GM18519 (cell line): ENCODE measurements around the gene ZNF605.
"Not testable (repeated sequence)": the region's sequence is repeated elsewhere in the genome, so short reads cannot be mapped to it uniquely, and the experiment has no call there.

ENCODE experiments used
- ATAC-seq: cut with Tn5 transposase; IDR thresholded peaks from one replicate; pipeline ENCODE4 v1.9.1; 2021; ENCODE audit warnings: mild to moderate bottlenecking, moderate library complexity; ENCODE audit not compliant: unreplicated experiment, low FRiP score

The ZNF605 gene

DNA sequence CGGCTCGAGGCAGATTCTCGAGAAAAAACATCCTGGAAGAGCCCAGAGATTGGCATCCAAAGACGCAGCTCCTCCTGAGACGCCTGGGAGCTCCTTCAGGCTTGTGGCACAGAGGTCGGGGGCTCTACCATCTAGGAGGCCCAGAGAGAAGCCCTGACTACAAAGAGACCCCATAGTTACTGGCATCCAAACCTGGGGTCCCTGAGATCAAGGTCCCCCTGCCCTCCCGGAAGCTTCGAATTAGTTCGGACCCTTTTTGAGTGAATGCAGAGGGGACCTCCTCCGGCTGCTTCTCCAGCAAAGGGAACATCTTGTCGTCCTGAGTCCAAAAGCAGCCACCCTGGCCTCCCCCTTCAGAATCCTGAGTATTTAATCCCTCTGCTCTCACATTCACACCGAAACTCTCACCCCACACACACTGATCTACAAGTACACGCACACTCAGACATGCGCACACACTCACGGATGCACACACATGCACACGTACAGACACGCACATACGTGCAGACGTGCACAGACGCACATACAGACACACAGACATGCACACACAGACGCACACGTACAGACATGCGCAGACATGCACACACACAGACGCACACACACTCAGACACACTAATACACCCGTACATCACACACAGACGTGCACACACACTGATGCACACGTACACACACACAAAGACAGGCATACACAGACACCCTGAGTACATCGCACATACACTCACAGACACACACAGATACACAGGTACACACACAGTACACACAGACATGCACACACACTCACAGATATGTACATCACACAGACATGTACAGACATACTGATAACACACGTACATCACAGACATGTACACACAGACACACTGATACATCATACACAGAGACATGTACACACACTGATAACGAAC lies 5.9 kb downstream of the ZNF605 start:
- ATAC-seq, result no peak

GRCh38 chr12:132948146-132949066 lies 7.7 kb downstream of the ZNF605 start:
- no peak for ATAC-seq

- no peak for ATAC-seq
These were observed 9.8 kb downstream of the ZNF605 start for GRCh38 chr12:132946246-132946820.

- no peak for ATAC-seq
These were observed 10.3 kb downstream of the ZNF605 start for GRCh38 chr12:132945806-132946205.

DNA sequence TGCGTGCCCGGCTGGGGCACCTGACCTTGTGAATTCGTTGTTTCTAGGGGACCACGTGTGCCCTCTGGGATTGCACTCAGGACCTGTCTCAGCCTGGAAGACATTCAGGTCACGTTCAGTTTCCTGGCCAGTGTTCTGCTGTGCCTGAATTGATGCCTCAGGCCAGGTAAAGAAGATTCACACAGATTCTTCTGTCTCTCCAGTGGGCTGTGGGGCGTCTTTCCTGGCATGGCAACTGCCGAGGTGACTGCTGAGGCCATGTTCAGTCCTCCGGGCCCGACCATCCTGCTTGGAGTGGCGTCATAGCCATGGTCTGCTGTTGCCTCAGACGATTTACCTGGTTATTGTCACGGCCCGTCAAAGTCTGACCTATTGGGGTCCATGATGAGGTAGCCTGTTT lies 13.5 kb downstream of the ZNF605 start:
- no peak for ATAC-seq

DNA sequence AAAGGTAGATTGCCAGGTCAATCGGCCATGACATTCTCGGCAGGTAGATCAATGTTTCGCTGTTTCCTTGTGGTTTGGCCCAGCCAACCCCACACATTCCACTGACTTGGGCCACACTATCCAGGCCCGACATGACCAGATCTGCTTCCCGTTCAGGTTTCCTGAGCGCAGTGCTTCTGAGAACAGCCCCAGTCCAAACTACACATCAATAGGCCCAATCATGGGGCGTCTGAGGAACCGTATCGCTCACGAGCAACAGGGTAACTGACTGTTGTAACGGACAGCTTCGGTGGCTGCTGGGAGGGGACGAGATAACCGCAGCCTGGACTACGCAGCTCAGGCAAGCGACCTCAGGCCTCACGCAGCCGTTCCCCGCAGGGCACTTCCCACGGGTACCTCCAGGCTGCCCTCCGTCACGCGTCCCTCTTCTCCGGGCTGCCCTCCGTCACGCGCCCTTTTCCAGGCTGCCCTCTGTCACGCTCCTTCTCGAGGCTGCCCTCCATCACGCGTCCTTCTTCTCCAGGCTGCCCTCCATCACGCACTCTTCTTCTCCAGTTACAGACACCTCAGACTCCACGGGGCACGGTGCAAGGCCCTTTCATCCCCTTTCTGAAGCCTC lies 14.7 kb downstream of the ZNF605 start:
- ATAC-seq, result no peak

DNA sequence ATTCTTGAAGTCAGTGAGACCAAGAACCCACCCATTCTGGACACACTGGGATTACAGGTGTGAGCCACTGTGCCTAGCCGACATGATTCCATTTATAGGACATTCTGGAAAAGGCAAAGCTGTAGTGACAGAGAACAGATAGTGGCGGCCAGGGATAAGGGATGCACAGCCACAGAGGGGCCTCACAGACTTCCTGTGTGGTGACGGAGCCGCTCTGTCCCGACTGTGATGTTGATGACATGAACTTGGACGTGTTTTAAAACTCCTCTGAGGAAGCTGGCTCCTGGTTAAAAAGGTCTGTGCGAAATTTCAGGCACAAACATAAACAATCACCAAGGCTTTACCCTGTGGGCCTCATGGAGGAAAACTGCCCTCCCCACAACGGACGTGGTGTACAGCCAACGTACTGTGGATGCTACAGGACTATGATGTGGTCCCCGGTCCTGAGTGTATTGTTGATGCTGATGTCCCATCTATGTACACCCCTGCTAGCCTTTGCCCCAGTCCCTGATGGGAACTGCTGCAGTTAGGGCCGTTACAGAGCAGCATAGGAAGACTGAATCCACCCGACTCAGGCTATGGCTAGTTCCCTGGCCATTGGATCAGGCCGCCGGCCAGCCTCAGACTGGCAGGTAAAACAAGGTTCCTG lies 15.9 kb downstream of the ZNF605 start:
- no peak for ATAC-seq

DNA sequence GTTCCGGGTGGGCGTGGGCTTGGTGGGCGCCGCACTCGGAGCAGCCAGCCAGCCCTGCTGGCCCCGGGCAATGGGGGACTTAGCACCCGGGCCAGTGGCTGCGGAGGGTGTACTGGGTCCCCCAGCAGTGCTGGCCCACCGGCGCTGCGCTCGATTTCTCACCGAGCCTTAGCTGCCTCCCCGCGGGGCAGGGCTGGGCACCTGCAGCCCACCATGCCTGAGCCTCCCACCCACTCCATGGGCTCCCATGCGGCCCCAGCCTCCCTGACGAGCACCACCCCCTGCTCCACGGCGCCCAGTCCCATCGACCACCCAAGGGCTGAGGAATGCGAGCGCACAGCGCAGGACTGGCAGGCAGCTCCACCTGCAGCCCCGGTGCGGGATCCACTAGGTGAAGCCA lies 17.3 kb downstream of the ZNF605 start:
- ATAC-seq, result not testable (repeated sequence)

DNA sequence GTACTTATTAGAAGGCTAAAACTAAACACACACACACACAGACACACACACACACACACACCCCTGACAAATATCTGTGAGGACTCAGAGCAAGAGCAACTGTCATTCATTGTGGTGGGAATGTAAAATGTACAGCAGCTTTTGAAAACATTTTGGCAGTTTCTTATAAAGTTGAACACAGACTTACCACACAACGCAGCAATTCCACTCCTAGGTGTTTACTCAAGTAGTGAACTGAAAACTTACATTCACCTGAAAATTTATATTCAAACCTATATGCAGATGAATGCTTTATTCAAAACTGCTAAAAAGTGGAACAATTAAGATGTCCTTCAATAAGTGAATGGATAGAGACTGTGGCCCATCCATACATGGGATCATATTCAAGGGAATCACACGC lies 18.6 kb downstream of the ZNF605 start:
- no peak for ATAC-seq

DNA sequence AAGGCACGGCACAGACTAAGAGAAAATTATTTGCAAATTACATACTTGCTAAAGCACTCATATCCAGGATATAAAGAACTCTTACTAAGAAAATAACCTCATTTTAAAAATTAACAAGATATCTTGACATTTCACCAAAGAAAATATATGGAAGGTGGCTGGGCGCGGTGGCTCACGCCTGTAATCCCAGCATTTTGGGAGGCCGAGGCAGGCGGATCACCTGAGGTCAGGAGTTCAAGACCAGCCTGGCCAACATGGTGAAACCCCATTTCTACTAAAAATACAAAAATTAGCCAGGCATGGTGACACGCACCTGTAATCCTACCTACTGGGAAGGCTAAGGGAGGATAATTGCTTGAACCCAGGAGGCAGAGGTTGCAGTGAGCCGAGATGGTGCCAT lies 19.2 kb downstream of the ZNF605 start:
- not testable (repeated sequence) for ATAC-seq

- ATAC-seq, result no peak
These were observed 19.9 kb downstream of the ZNF605 start for GRCh38 chr12:132936163-132936562.

GRCh38 chr12:132926415-132926833 lies 29.7 kb downstream of the ZNF605 start:
- no peak for ATAC-seq

DNA sequence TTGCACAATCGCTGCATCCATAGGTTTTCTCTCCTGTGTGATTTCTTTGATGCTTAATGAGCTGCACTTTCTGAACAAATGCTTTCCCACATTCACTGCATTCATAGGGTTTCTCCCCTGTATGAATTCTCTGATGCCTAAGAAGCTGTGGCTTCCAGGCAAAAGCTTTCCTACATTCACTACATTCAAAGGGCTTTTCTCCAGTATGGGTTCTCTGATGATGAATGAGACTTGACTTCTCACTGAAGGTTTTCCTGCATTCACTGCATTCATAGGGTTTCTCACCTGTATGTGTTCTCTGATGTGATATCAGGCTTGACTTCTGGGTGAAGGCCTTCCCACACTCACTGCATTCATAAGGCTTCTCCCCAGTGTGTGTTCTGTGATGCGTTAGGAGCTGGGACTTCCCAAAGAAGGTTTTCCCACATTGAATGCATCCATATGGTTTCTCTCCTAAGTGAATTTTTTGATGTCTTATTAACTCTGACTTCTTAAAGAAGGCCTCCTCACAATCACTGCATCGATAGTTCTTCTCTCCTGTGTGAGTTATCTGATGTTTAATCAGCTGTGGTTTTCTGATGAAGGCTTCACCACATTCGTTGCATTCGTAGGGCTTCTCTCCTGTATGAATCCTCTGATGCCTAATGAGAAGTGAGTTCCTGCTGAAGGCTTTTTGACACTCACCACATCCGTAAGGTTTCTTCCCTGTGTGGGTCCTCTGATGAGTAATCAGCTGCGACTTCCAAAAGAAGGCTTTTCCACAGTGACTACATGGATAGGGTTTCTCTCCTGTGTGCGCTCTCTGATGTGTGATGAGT lies 30.3 kb downstream of the ZNF605 start:
- no peak for ATAC-seq

GRCh38 chr12:132924356-132924755 lies 31.8 kb downstream of the ZNF605 start:
- ATAC-seq, result no peak

- no peak for ATAC-seq
These were observed 32.7 kb downstream of the ZNF605 start for GRCh38 chr12:132923356-132923909.

DNA sequence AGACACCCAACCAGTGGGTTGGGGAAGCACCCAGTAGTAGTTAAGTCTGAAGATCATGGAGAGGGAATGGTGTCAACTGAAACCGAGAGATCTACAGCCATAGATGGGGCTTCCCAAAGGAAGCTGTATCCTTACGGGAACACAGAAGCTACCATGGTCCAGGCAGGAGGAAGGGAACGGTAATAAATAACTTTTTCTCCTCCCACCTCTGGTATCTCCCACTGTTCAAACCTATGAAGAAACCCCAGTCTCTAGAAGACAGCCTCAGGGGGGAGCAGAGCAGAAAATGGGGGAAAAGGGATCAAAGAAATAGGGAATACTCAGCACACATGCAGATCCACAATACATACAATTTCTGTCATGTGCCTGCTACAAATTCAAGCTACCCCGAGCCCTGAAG lies 33.4 kb downstream of the ZNF605 start:
- no peak for ATAC-seq

GRCh38 chr12:132921685-132922084 lies 34.4 kb downstream of the ZNF605 start:
- ATAC-seq, result no peak

DNA sequence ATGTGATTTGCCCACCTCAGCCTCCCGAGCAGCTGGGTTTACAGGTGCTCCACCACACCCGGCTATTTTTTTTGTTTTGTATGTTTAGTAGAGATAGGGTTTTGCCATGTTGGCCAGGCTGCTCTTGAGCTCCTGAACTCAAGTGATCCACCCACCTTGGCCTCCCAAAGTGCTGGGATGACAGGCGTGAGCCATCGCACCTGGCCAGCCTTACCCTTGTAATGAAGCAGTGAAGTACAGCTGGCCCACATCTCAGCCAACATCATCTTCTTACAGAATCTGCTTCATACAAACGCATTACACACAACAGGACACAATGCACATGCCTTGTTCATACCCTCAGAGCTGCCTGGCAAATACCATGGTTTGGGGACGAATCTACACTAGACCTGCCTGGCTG lies 37.4 kb downstream of the ZNF605 start:
- ATAC-seq, result no peak

GRCh38 chr12:132909030-132909368 lies 47.1 kb downstream of the ZNF605 start:
- ATAC-seq, result no peak
